ENCODE measurements around the gene UNC13B.

The UNC13B gene

GRCh38 chr9:35340046-35340445 lies 178.2 kb downstream of the UNC13B start:
- no peak for DNase-seq

GRCh38 chr9:35341021-35341420 lies 179.2 kb downstream of the UNC13B start:
- no peak for DNase-seq

- no peak for DNase-seq
Observed at GRCh38 chr9:35341585-35341984, 179.8 kb downstream of the UNC13B start.

GRCh38 chr9:35342221-35342958 lies 180.6 kb downstream of the UNC13B start:
- no peak for DNase-seq

GRCh38 chr9:35348109-35348508 lies 186.3 kb downstream of the UNC13B start:
- DNase-seq = no peak

GRCh38 chr9:35349287-35349990 lies 187.6 kb downstream of the UNC13B start:
- no peak for DNase-seq

GRCh38 chr9:35350212-35350611 lies 188.4 kb downstream of the UNC13B start:
- DNase-seq = no peak

- DNase-seq = no peak
Observed at GRCh38 chr9:35350827-35351549, 189.2 kb downstream of the UNC13B start.

GRCh38 chr9:35353731-35354365 lies 192.0 kb downstream of the UNC13B start:
- DNase-seq = no peak

- no peak for DNase-seq
Observed at GRCh38 chr9:35355939-35356338, 194.1 kb downstream of the UNC13B start.

- no peak for DNase-seq
Observed at GRCh38 chr9:35357116-35357515, 195.3 kb downstream of the UNC13B start.

- DNase-seq = no peak
Observed at GRCh38 chr9:35357826-35358225, 196.0 kb downstream of the UNC13B start.

- no peak for DNase-seq
Observed at GRCh38 chr9:35364817-35365585, 203.2 kb downstream of the UNC13B start.

GRCh38 chr9:35366627-35367026 lies 204.8 kb downstream of the UNC13B start:
- DNase-seq = no peak

- DNase-seq = no peak
Observed at GRCh38 chr9:35367451-35367850, 205.6 kb downstream of the UNC13B start.

GRCh38 chr9:35370241-35370640 lies 208.4 kb downstream of the UNC13B start:
- no peak for DNase-seq

- no peak for DNase-seq
Observed at GRCh38 chr9:35374436-35374835, 212.6 kb downstream of the UNC13B start.

- no peak for DNase-seq
Observed at GRCh38 chr9:35374910-35375309, 213.1 kb downstream of the UNC13B start.

GRCh38 chr9:35380039-35380438 lies 218.2 kb downstream of the UNC13B start:
- DNase-seq = no peak

- no peak for DNase-seq
Observed at GRCh38 chr9:35380619-35381018, 218.8 kb downstream of the UNC13B start.

GRCh38 chr9:35385042-35385441 lies 223.2 kb downstream of the UNC13B start:
- DNase-seq = no peak

GRCh38 chr9:35395076-35395705 lies 233.4 kb downstream of the UNC13B start:
- no peak for DNase-seq

All from NCI-H1048 (cell line).